H1 (cell line): ENCODE data around the gene GPR176. TPM values are rescaled to one million over a fixed set of nuclear protein-coding genes. Genes with fewer than 3 reads are reported as not detected.

ENCODE experiments used
- CTCF ChIA-PET: fragments of 300-600 bp; sonication (Branson Sonifier 250); formaldehyde crosslinking; loops from one replicate; lab custom pipeline; 2021; ENCODE audit not compliant: partially characterized antibody; lab: Charles Lee
- POLR2A ChIA-PET: fragments of 300-600 bp; sonication (Branson Sonifier 250); formaldehyde crosslinking; loops from one replicate; lab custom pipeline; 2021; ENCODE audit warnings: inconsistent platforms; ENCODE audit not compliant: partially characterized antibody; lab: Charles Lee
- DNase-seq, 2 experiments: peaks; one replicate each; pipeline versions ENCODE4 v3.0.0 to v3.0.0-alpha.2; 2010 to 2022; ENCODE audit warnings: low spot score in 2 of 2, low read depth in 1 of 2, mixed read lengths in 1 of 2
- FAIRE-seq: peaks from 2 replicates; lab custom pipeline; 2011; peaks lifted over from hg19 to GRCh38; lab: Jason Lieb, UNC
- H2AFZ ChIP-seq: 2 replicates; pipeline ENCODE4 v1.8.1; 2012; ENCODE audit warnings: low read length, inconsistent platforms
- H2AK5ac ChIP-seq: 2 replicates; pipeline ENCODE4 v1.6.1; 2013; ENCODE audit warnings: low read depth, low read length
- H2BK120ac ChIP-seq: replicated peaks from 2 replicates; pipeline ENCODE3; 2013; ENCODE audit warnings: low read depth, low read length, inconsistent platforms
- H2BK12ac ChIP-seq: 2 replicates; pipeline ENCODE4 v1.6.1; 2013; ENCODE audit warnings: low read depth, low read length
- H2BK15ac ChIP-seq: 2 replicates; pipeline ENCODE4 v1.6.1; 2013; ENCODE audit warnings: low read length
- H2BK20ac ChIP-seq: 2 replicates; pipeline ENCODE4 v1.6.1; 2013; ENCODE audit warnings: low read length
- H2BK5ac ChIP-seq: 2 replicates; pipeline ENCODE4 v1.6.1; 2013; ENCODE audit warnings: low read depth, low read length
- H3K14ac ChIP-seq: 2 replicates; pipeline ENCODE4 v1.6.1; 2013; ENCODE audit warnings: inconsistent platforms; ENCODE audit not compliant: insufficient read length
- H3K18ac ChIP-seq: 2 replicates; pipeline ENCODE4 v1.6.1; 2013; ENCODE audit warnings: low read length; ENCODE audit errors: extremely low read depth
- H3K23ac ChIP-seq: 2 replicates; pipeline ENCODE4 v1.6.1; 2013; ENCODE audit warnings: inconsistent platforms; ENCODE audit not compliant: insufficient read length
- H3K23me2 ChIP-seq: 2 replicates; pipeline ENCODE4 v1.6.1; 2013; ENCODE audit warnings: low read depth, low read length
- H3K27ac ChIP-seq: 2 replicates; pipeline ENCODE4 v1.6.1; 2011; ENCODE audit warnings: low read depth, low read length, inconsistent platforms
- H3K27me3 ChIP-seq, 4 experiments: replicated peaks in 1 of 4; 1 replicate in 1 of 4; 2 replicates in 3 of 4; pipeline versions ENCODE4 v1.6.1 to v1.8.1; 2011 to 2013; ENCODE audit warnings: low read length in 3 of 4, mild to moderate bottlenecking in 3 of 4, inconsistent platforms in 2 of 4, mixed read lengths in 2 of 4, moderate library complexity in 1 of 4; ENCODE audit not compliant: control insufficient read depth in 3 of 4, insufficient read depth in 3 of 4; ENCODE audit errors: extremely low read depth in 1 of 4
- H3K36me3 ChIP-seq, 4 experiments: 2 replicates each; pipeline versions ENCODE4 v1.6.1 to v1.8.1; 2011 to 2013; ENCODE audit warnings: mild to moderate bottlenecking in 4 of 4, low read length in 3 of 4, moderate library complexity in 2 of 4, control low read depth in 1 of 4, inconsistent platforms in 1 of 4; ENCODE audit not compliant: insufficient read depth in 4 of 4, control insufficient read depth in 2 of 4
- H3K4ac ChIP-seq: replicated peaks from 2 replicates; pipeline ENCODE3; 2013; ENCODE audit warnings: low read length, low read depth, mixed read lengths, inconsistent platforms; ENCODE audit not compliant: insufficient read length
- H3K4me1 ChIP-seq, 4 experiments: replicated peaks in 1 of 4; 1 replicate in 1 of 4; 2 replicates in 3 of 4; pipeline versions ENCODE4 v1.6.1 to v1.8.1; 2011 to 2013; ENCODE audit warnings: low read length in 3 of 4, inconsistent platforms in 2 of 4, mixed read lengths in 1 of 4; ENCODE audit not compliant: insufficient read depth in 4 of 4, control insufficient read depth in 3 of 4
- H3K4me2 ChIP-seq, 2 experiments: 2 replicates each; pipeline versions ENCODE4 v1.6.1 to v1.8.1; 2011 to 2013; ENCODE audit warnings: low read depth in 2 of 2, low read length in 2 of 2, control low read depth in 1 of 2, inconsistent platforms in 1 of 2, mild to moderate bottlenecking in 1 of 2; ENCODE audit not compliant: insufficient read depth in 1 of 2
- H3K4me3 ChIP-seq, 4 experiments: fragments of 200-600, 300-600 bp in 1 of 4; sonication (generic), shearing (Covaris generic), sonication (Bioruptor Twin) in 1 of 4; 2 replicates each; pipeline versions ENCODE4 v1.5.1 to v1.8.1; 2011 to 2016; ENCODE audit warnings: low read length in 4 of 4, low read depth in 3 of 4, control low read depth in 2 of 4, inconsistent platforms in 2 of 4, mild to moderate bottlenecking in 2 of 4, mixed read lengths in 1 of 4, moderate library complexity in 1 of 4; ENCODE audit not compliant: insufficient read depth in 2 of 4; ENCODE audit errors: extremely low read depth in 1 of 4
- H3K56ac ChIP-seq: replicated peaks from 2 replicates; pipeline ENCODE3; 2013; ENCODE audit warnings: low read depth, mild to moderate bottlenecking, mixed read lengths, low read length, inconsistent platforms; ENCODE audit not compliant: insufficient read length
- H3K79me1 ChIP-seq: 2 replicates; pipeline ENCODE4 v1.6.1; 2013; ENCODE audit warnings: low read depth, low read length, control low read depth
- H3K79me2 ChIP-seq, 2 experiments: 2 replicates each; pipeline versions ENCODE4 v1.6.1 to v1.8.1; 2012 to 2013; ENCODE audit warnings: low read length in 2 of 2, mild to moderate bottlenecking in 2 of 2, inconsistent platforms in 1 of 2; ENCODE audit not compliant: insufficient read depth in 2 of 2, control insufficient read depth in 1 of 2
- H3K9ac ChIP-seq, 4 experiments: replicated peaks in 1 of 4; 1 replicate in 1 of 4; 2 replicates in 3 of 4; pipeline versions ENCODE4 v1.6.1 to v1.8.1; 2011 to 2013; ENCODE audit warnings: low read depth in 3 of 4, low read length in 3 of 4, control low read depth in 2 of 4, mild to moderate bottlenecking in 2 of 4, moderate library complexity in 2 of 4, inconsistent platforms in 1 of 4; ENCODE audit errors: extremely low read depth in 1 of 4
- H3K9me3 ChIP-seq, 2 experiments: 2 replicates each; pipeline versions ENCODE4 v1.6.1 to v1.8.1; 2012 to 2013; ENCODE audit warnings: mild to moderate bottlenecking in 2 of 2, moderate library complexity in 2 of 2, control low read depth in 1 of 2, inconsistent platforms in 1 of 2, low read depth in 1 of 2, low read length in 1 of 2, mixed read lengths in 1 of 2; ENCODE audit not compliant: insufficient read depth in 2 of 2
- H4K20me1 ChIP-seq, 2 experiments: replicated peaks in 1 of 2; 2 replicates each; pipeline versions ENCODE3 to v1.8.1; 2011 to 2013; ENCODE audit warnings: inconsistent platforms in 2 of 2, low read length in 2 of 2, mild to moderate bottlenecking in 1 of 2; ENCODE audit not compliant: insufficient read depth in 2 of 2, control insufficient read depth in 1 of 2
- H4K5ac ChIP-seq: 2 replicates; pipeline ENCODE4 v1.6.1; 2013; ENCODE audit warnings: low read length, low read depth, mixed read lengths, inconsistent platforms; ENCODE audit not compliant: insufficient read length
- H4K8ac ChIP-seq: 2 replicates; pipeline ENCODE4 v1.8.0; 2013; ENCODE audit warnings: mild to moderate bottlenecking, moderate library complexity, low read length, inconsistent platforms; ENCODE audit not compliant: insufficient read depth; ENCODE audit errors: extremely low read depth
- H4K91ac ChIP-seq: replicated peaks from 2 replicates; pipeline ENCODE3; 2013; ENCODE audit warnings: low read length, mixed read lengths, inconsistent platforms; ENCODE audit not compliant: insufficient read length
- BACH1 ChIP-seq: IDR thresholded peaks from 2 replicates; pipeline ENCODE4 v1.6.1; 2012; ENCODE audit warnings: low read length, improper control_type of control experiment
- CBX5 ChIP-seq: fragments of 300-800, 300-1000 bp; sonication (generic); IDR thresholded peaks from 2 replicates; pipeline ENCODE4 v1.7.1; 2016; ENCODE audit warnings: antibody characterized with exemption, low read length, low read depth
- EP300 ChIP-seq, 2 experiments: IDR thresholded peaks; 1 replicate in 1 of 2; 2 replicates in 1 of 2; pipeline ENCODE4 v1.6.1; 2011 to 2012; ENCODE audit warnings: low read depth in 2 of 2, low read length in 2 of 2, mild to moderate bottlenecking in 2 of 2, borderline replicate concordance in 1 of 2, inconsistent platforms in 1 of 2, moderate library complexity in 1 of 2
- FOSL1 ChIP-seq: IDR thresholded peaks from 2 replicates; pipeline ENCODE4 v1.6.1; 2011; ENCODE audit warnings: mild to moderate bottlenecking, low read depth, low read length, moderate library complexity; ENCODE audit not compliant: insufficient read depth
- JUN ChIP-seq: IDR thresholded peaks from 2 replicates; pipeline ENCODE4 v1.6.1; 2011; ENCODE audit warnings: low read depth, mild to moderate bottlenecking, improper control_type of control experiment, low read length
- KDM5A ChIP-seq: fragments of 200-600 bp; IDR thresholded peaks from 2 replicates; pipeline ENCODE4 v1.7.1; 2012; ENCODE audit warnings: mild to moderate bottlenecking, low read length, inconsistent platforms, mixed read lengths
- MAFK ChIP-seq: IDR thresholded peaks from 2 replicates; pipeline ENCODE4 v1.6.1; 2012; ENCODE audit warnings: low read depth, mild to moderate bottlenecking, improper control_type of control experiment, low read length
- TAF1 ChIP-seq: IDR thresholded peaks from 2 replicates; pipeline ENCODE4 v1.6.1; 2011; ENCODE audit warnings: mild to moderate bottlenecking, low read depth, low read length
- WGBS, 2 experiments: shearing (Covaris generic) in 1 of 2; methylation state at CpG; one replicate each; pipeline versions ENCODE4 v1.1.6 to v1.1.7; 2013 to 2015; ENCODE audit warnings: low lambda C conversion rate in 2 of 2, mixed read lengths in 2 of 2, inconsistent platforms in 1 of 2, low coverage in 1 of 2, missing lambda C conversion rate in 1 of 2; ENCODE audit not compliant: insufficient replicate concordance in 2 of 2, insufficient coverage in 1 of 2, insufficient read length in 1 of 2; ENCODE audit errors: extremely low coverage in 1 of 2, missing lambda C conversion rate in 1 of 2; 5-methylcytosine and 5-hydroxymethylcytosine counted together
- polyA plus RNA-seq, 7 experiments: library from polyadenylated mRNA; depleted of rRNA in 3 of 7; stranded (reverse) in 5 of 7; unstranded in 2 of 7; fragments of >200 nt in 5 of 7; fragments of 200-250 nt in 2 of 7; gene quantifications; 1 replicate in 5 of 7; 2 replicates in 1 of 7; 4 replicates in 1 of 7; pipeline versions ENCODE4 v1.2.1 to v1.2.3, GENCODE V29; 2011 to 2013; ENCODE audit warnings: missing spikeins in 2 of 7, mixed read lengths in 2 of 7
- total RNA-seq: library from RNA; stranded (reverse); fragmentation: NEBNext Ultra II Directional; extraction: Animal tissue kit (Norgen Biotek cat#: 25700); gene quantifications from 2 replicates; pipeline ENCODE4 v1.2.1, GENCODE V29; 2021
- TF ChIP-seq, protein P1 (sequence below): IDR thresholded peaks from 2 replicates; pipeline ENCODE4 v1.6.1; 2011; ENCODE audit warnings: low read depth, mild to moderate bottlenecking, low read length; ENCODE audit not compliant: insufficient read depth

Gene GPR176
- total and polyA plus RNA-seq, 2 of the 8 experiments (the other 6 are each of a cell fraction or from before 2014, with no cell fraction given), result 190 to 281 TPM

DNA sequence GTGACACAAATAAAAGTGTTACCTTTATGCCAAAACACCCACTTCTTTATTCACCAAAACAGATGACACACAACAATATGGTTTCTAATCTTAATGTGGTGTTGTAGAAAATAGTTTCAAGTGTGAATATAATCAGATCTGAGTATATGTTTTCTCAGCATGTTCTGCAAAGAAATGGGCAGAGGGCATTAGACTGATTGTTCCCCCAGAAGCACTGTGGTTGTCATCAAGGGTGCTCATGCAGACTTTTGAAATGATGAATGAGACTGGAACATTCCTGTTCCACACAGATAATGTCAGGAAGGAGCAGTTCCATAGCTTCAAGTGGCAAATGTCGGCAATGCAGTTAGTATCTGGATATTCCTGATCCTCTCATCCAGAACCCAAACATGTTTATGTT lies 37.5 kb downstream of the GPR176 start:
- H3K9ac ChIP-seq, result no peak overlapping the region
- H3K36me3 ChIP-seq, result peaks cover 0 to 8% (median 3%) of the 10 kb centered on the region in 4 experiments; a peak in 2 of 8 replicates
- H3K23me2 ChIP-seq, result no peaks in the 10 kb centered on the region
- CTCF ChIA-PET, result interaction anchor here (1.3 to 1.4 kb wide), 2 partner anchors 9 to 94 kb away, joined by 3 to 6 read pairs; no protein-coding TSS in a partner anchor
- 0 out of 2 replicates have a peak overlapping the region, but pooled peaks have one; percentile 0 for H2AK5ac ChIP-seq
- no peaks in the 10 kb centered on the region for H3K27me3 ChIP-seq
- H2AFZ ChIP-seq, result no peak overlapping the region
- no peak overlapping the region for H4K91ac ChIP-seq
- no peaks in the 10 kb centered on the region for H4K20me1 ChIP-seq
- H3K56ac ChIP-seq, result no peak overlapping the region
- DNase-seq (no peak), FAIRE-seq (no peak)
- H2BK12ac ChIP-seq, result no peak overlapping the region
- no peak overlapping the region for H3K18ac ChIP-seq
- peak overlapping the region; percentile 30 for H2BK120ac ChIP-seq
- no peak overlapping the region for H3K14ac ChIP-seq
- H2BK15ac ChIP-seq, result no peak overlapping the region
- no peak overlapping the region for H3K4me3 ChIP-seq
- peak overlapping the region; percentile 39 for H4K5ac ChIP-seq
- no peak overlapping the region for H2BK5ac ChIP-seq
- 0 out of 2 replicates have a peak overlapping the region, but pooled peaks have one; percentile 5 for H2BK20ac ChIP-seq
- H3K4me1 ChIP-seq, result peaks cover 2 to 31% (median 31%) of the 10 kb centered on the region in 4 experiments; a peak in 6 of 7 replicates
- no peak overlapping the region for H3K23ac ChIP-seq
- no peaks in the 10 kb centered on the region for H3K9me3 ChIP-seq
- TF ChIP-seq FOSL1 (no peak), BACH1 (no peak), KDM5A (no peak), MAFK (no peak), JUN (no peak), CBX5 (no peak), EP300 (IDR thresholded peaks at IDR 0.05; ENCODE audit: borderline replicate concordance in 1 of 2, low read depth in 2 of 2, low read length in 2 of 2) (no peak), TAF1 (no peak)
- TF ChIP-seq, protein P1, sequence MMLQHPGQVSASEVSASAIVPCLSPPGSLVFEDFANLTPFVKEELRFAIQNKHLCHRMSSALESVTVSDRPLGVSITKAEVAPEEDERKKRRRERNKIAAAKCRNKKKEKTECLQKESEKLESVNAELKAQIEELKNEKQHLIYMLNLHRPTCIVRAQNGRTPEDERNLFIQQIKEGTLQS, result no peak
- H3K4me2 ChIP-seq, result no peak overlapping the region
- no peak overlapping the region; the same call in 1 of the 2 replicates for H3K27ac ChIP-seq
- H3K79me2 ChIP-seq, result peaks cover 28 to 82% of the 10 kb centered on the region in 2 experiments; a peak in 3 of 4 replicates
- H3K4ac ChIP-seq, result no peak overlapping the region
- no peak overlapping the region for H4K8ac ChIP-seq
- POLR2A ChIA-PET, result interaction anchor here (0.7 to 1.3 kb wide), 4 partner anchors 11 to 51 kb away, joined by 3 read pairs; no protein-coding TSS in a partner anchor
- peaks cover 6% of the 10 kb centered on the region; the same call in 1 of the 2 replicates for H3K79me1 ChIP-seq
- 86% methylated on average over 1 of the region's 1 CpG; no CpG with 5 or more reads in 1 of the 2 experiments for WGBS, 2 experiments
